SK-N-SH (cell line): ENCODE results near the gene STK17B. TPM values are rescaled to one million over a fixed set of nuclear protein-coding genes. Genes with fewer than 3 reads are reported as not detected.

ENCODE experiments used
- CTCF ChIA-PET: fragments of 300-600, 350-600 bp; formaldehyde crosslinking; extraction: SDS; loops from one replicate; lab custom pipeline; 2021; lab: Yijun Ruan, JAX
- POLR2A ChIA-PET: fragments of 350-600 bp; sonication (Branson Sonifier 250); formaldehyde crosslinking; extraction: SDS; loops from one replicate; lab custom pipeline; 2020; ENCODE audit warnings: antibody characterized with exemption, inconsistent platforms; lab: Yijun Ruan, JAX
- DNase-seq: peaks from one replicate; pipeline ENCODE4 v3.0.0; 2012
- H2AFZ ChIP-seq: fragments of 200-600 bp; sonication (generic); 2 replicates; pipeline ENCODE4 v1.8.1; 2016; ENCODE audit warnings: antibody characterized with exemption, mild to moderate bottlenecking, low read depth
- H3F3A ChIP-seq: fragments of 200-600 bp; sonication (generic); replicated peaks from 2 replicates; pipeline ENCODE3; 2016; ENCODE audit warnings: antibody characterized with exemption, mild to moderate bottlenecking; ENCODE audit not compliant: insufficient read depth
- H3K27ac ChIP-seq, 2 experiments: fragments of 200-500 bp in 1 of 2; fragments of 200-600 bp in 1 of 2; sonication (Bioruptor generic) in 1 of 2; sonication (generic), shearing (Covaris generic) in 1 of 2; 2 replicates each; pipeline versions ENCODE4 v1.5.1 to v1.6.1; 2014 to 2016; ENCODE audit warnings: low read depth in 2 of 2, inconsistent platforms in 1 of 2, low read length in 1 of 2, mild to moderate bottlenecking in 1 of 2, mixed read lengths in 1 of 2
- H3K27me3 ChIP-seq: fragments of 200-600 bp; sonication (generic), shearing (Covaris generic); 2 replicates; pipeline ENCODE4 v1.6.1; 2016; ENCODE audit warnings: mixed run types; ENCODE audit not compliant: insufficient read depth
- H3K36me3 ChIP-seq, 2 experiments: fragments of 200-500 bp in 1 of 2; fragments of 200-600 bp in 1 of 2; sonication (Bioruptor generic) in 1 of 2; sonication (generic) in 1 of 2; replicated peaks in 1 of 2; 2 replicates each; pipeline versions ENCODE3 to v1.5.1; 2014 to 2016; ENCODE audit warnings: low read length in 1 of 2, mild to moderate bottlenecking in 1 of 2; ENCODE audit not compliant: insufficient read depth in 2 of 2, control insufficient read depth in 1 of 2
- H3K4me1 ChIP-seq, 2 experiments: fragments of 200-500 bp in 1 of 2; fragments of 200-600 bp in 1 of 2; sonication (Bioruptor generic) in 1 of 2; sonication (generic), shearing (Covaris generic) in 1 of 2; 2 replicates each; pipeline versions ENCODE4 v1.5.1 to v1.6.1; 2014 to 2016; ENCODE audit warnings: low read depth in 1 of 2, low read length in 1 of 2, mixed run types in 1 of 2; ENCODE audit not compliant: insufficient read depth in 2 of 2, control insufficient read depth in 1 of 2
- H3K4me2 ChIP-seq: fragments of 200-600 bp; sonication (generic), shearing (Covaris generic); 2 replicates; pipeline ENCODE4 v1.6.1; 2017; ENCODE audit warnings: mixed run types
- H3K4me3 ChIP-seq, 2 experiments: fragments of 200-500 bp in 1 of 2; fragments of 200-600 bp in 1 of 2; sonication (Bioruptor generic) in 1 of 2; sonication (generic), shearing (Covaris generic) in 1 of 2; 2 replicates each; pipeline versions ENCODE4 v1.5.1 to v1.8.1; 2014 to 2016; ENCODE audit warnings: low read depth in 2 of 2, inconsistent platforms in 1 of 2, low read length in 1 of 2, mild to moderate bottlenecking in 1 of 2, mixed read lengths in 1 of 2, moderate library complexity in 1 of 2
- H3K79me2 ChIP-seq: fragments of 200-600 bp; sonication (generic); 2 replicates; pipeline ENCODE4 v1.8.1; 2017; ENCODE audit warnings: mild to moderate bottlenecking; ENCODE audit not compliant: insufficient read depth
- H3K9ac ChIP-seq: fragments of 200-600 bp; sonication (generic); 2 replicates; pipeline ENCODE4 v1.6.1; 2017; ENCODE audit warnings: mixed run types
- H3K9me2 ChIP-seq: fragments of 200-600 bp; sonication (generic); 2 replicates; pipeline ENCODE4 v1.6.1; 2017; ENCODE audit warnings: mixed run types
- H3K9me3 ChIP-seq: fragments of 200-600 bp; sonication (generic); 2 replicates; pipeline ENCODE4 v1.6.1; 2017; ENCODE audit warnings: mixed run types, mild to moderate bottlenecking, moderate library complexity
- H4K20me1 ChIP-seq: fragments of 200-600 bp; sonication (generic); 2 replicates; pipeline ENCODE4 v1.6.1; 2017; ENCODE audit warnings: mild to moderate bottlenecking, mixed run types; ENCODE audit not compliant: insufficient read depth
- ELF1 ChIP-seq: IDR thresholded peaks from 2 replicates; pipeline ENCODE4 v1.4.0; 2012
- EP300 ChIP-seq, 2 experiments: IDR thresholded peaks; 2 replicates each; pipeline versions ENCODE4 v1.4.0 to v1.6.1; 2012; ENCODE audit warnings: borderline replicate concordance in 1 of 2, low read depth in 1 of 2, low read length in 1 of 2
- FOSL2 ChIP-seq: IDR thresholded peaks from 2 replicates; pipeline ENCODE4 v1.4.0; 2012; ENCODE audit warnings: low read depth, mild to moderate bottlenecking, moderate library complexity, borderline replicate concordance
- FOXJ3 ChIP-seq: sonication (generic); formaldehyde crosslinking; IDR thresholded peaks from 2 replicates; pipeline ENCODE4 v1.5.1; 2020; ENCODE audit warnings: mild to moderate bottlenecking, missing genetic modification reagents
- FOXM1 ChIP-seq: IDR thresholded peaks from 2 replicates; pipeline ENCODE4 v1.4.0; 2012; ENCODE audit warnings: low read depth, mild to moderate bottlenecking
- GATA2 ChIP-seq: sonication (generic); formaldehyde crosslinking; IDR thresholded peaks from 2 replicates; pipeline ENCODE4 v1.5.0; 2020; ENCODE audit warnings: mild to moderate bottlenecking, missing genetic modification reagents
- MAX ChIP-seq: IDR thresholded peaks from 2 replicates; pipeline ENCODE4 v1.4.0; 2012; ENCODE audit warnings: low read depth
- MEF2A ChIP-seq: IDR thresholded peaks from 2 replicates; pipeline ENCODE4 v1.4.0; 2012; ENCODE audit warnings: low read depth, borderline replicate concordance
- MXI1 ChIP-seq: IDR thresholded peaks from 2 replicates; pipeline ENCODE4 v1.6.1; 2012; ENCODE audit warnings: mild to moderate bottlenecking, low read depth, low read length, improper control_type of control experiment
- NFIC ChIP-seq: IDR thresholded peaks from 2 replicates; pipeline ENCODE4 v1.4.0; 2012; ENCODE audit warnings: borderline replicate concordance
- PBX3 ChIP-seq: IDR thresholded peaks from 2 replicates; pipeline ENCODE4; 2012
- POLR2AphosphoS5 ChIP-seq: IDR thresholded peaks from 2 replicates; pipeline ENCODE4 v1.6.1; 2012; ENCODE audit warnings: low read depth, low read length
- REST ChIP-seq: IDR thresholded peaks from 2 replicates; pipeline ENCODE4 v1.6.1; 2012; ENCODE audit warnings: mild to moderate bottlenecking, low read depth, low read length, moderate library complexity
- SIN3A ChIP-seq: IDR thresholded peaks from 2 replicates; pipeline ENCODE4 v1.6.1; 2012; ENCODE audit warnings: low read depth, mild to moderate bottlenecking, low read length, moderate library complexity, borderline replicate concordance
- SMC3 ChIP-seq: IDR thresholded peaks from 2 replicates; pipeline ENCODE4 v1.6.1; 2012; ENCODE audit warnings: low read depth, low read length, improper control_type of control experiment
- TCF12 ChIP-seq: IDR thresholded peaks from 2 replicates; pipeline ENCODE4 v1.4.0; 2012
- ZBTB33 ChIP-seq: IDR thresholded peaks from 2 replicates; pipeline ENCODE4 v1.4.0; 2012; ENCODE audit warnings: low read depth, borderline replicate concordance
- WGBS: methylation state at CpG from one replicate; pipeline ENCODE4 v1.1.6; 2017; ENCODE audit warnings: low lambda C conversion rate; 5-methylcytosine and 5-hydroxymethylcytosine counted together
- polyA plus RNA-seq, 3 experiments: library from polyadenylated mRNA; depleted of rRNA; stranded (reverse); fragments of >200 nt; gene quantifications; 2 replicates each; pipeline ENCODE4 v1.2.3, GENCODE V29; 2012

STK17B gene
- polyA plus RNA-seq, 1 of the 3 experiments (the other 2 are of a cell fraction): 5.1 TPM

GRCh38 chr2:196104066-196104465, 67.3 kb downstream of the STK17B start:
- Histone ChIP-seq H3K27ac (no peak overlapping the region), H3K9ac (no peak overlapping the region), H3K9me2 (no peaks in the 10 kb centered on the region), H3K9me3 (no peaks in the 10 kb centered on the region), H3K27me3 (no peaks in the 10 kb centered on the region), H3K36me3 (no peaks in the 10 kb centered on the region), H3K79me2 (no peaks in the 10 kb centered on the region), H2AFZ (no peak overlapping the region), H3K4me2 (no peak overlapping the region), H3K4me3 (no peak overlapping the region), H4K20me1 (no peaks in the 10 kb centered on the region), H3F3A (no peaks in the 10 kb centered on the region), H3K4me1 (no peaks in the 10 kb centered on the region; a peak in 2 of 4 replicates)
- ChIA-PET POLR2A (no interaction called here), CTCF (no interaction called here)
- WGBS: 67% methylated on average over 4 of the region's 4 CpGs
- TF ChIP-seq SIN3A (no peak), FOXM1 (no peak), MXI1 (no peak), ELF1 (no peak), MAX (no peak), FOSL2 (no peak), PBX3 (no peak), ZBTB33 (no peak), TCF12 (no peak), GATA2 (no peak), REST (no peak), POLR2AphosphoS5 (no peak), EP300 (IDR thresholded peaks at IDR 0.05; ENCODE audit: borderline replicate concordance in 1 of 2, low read depth in 1 of 2, low read length in 1 of 2) (no peak), MEF2A (no peak), NFIC (no peak), FOXJ3 (no peak), SMC3 (no peak)
- DNase-seq: no peak
